Parathyroid adenoma (tissue), 2 donors: ENCODE measurements around the gene MAP3K1.

Experiments
- H2AFZ ChIP-seq: fragments of 300-600 bp; sonication (generic); one replicate; pipeline ENCODE4 v1.7.0; 2017; ENCODE audit warnings: antibody characterized with exemption, mild to moderate bottlenecking
- H3K27ac ChIP-seq: fragments of 300-600 bp; sonication (generic); one replicate; pipeline ENCODE4 v1.7.0; 2017
- H3K27me3 ChIP-seq: fragments of 300-600 bp; sonication (generic); one replicate; pipeline ENCODE4 v1.7.0; 2017; ENCODE audit warnings: low read length; ENCODE audit not compliant: control insufficient read depth, insufficient read depth
- H3K36me3 ChIP-seq: fragments of 300-600 bp; sonication (generic); one replicate; pipeline ENCODE4 v1.7.0; 2017; ENCODE audit warnings: low read length; ENCODE audit not compliant: control insufficient read depth, insufficient read depth
- H3K4me1 ChIP-seq: fragments of 300-600 bp; sonication (generic); one replicate; pipeline ENCODE4 v1.7.0; 2017; ENCODE audit warnings: control low read depth
- H3K4me2 ChIP-seq: fragments of 300-600 bp; sonication (generic); one replicate; pipeline ENCODE4 v1.7.0; 2017; ENCODE audit warnings: low read length
- H3K4me3 ChIP-seq: fragments of 300-600 bp; sonication (generic); one replicate; pipeline ENCODE4 v1.7.0; 2017; ENCODE audit warnings: low read depth, low read length
- H3K79me2 ChIP-seq: fragments of 300-600 bp; sonication (generic); one replicate; pipeline ENCODE4 v1.7.0; 2017; ENCODE audit warnings: control low read depth
- H3K9ac ChIP-seq: fragments of 300-600 bp; sonication (generic); one replicate; pipeline ENCODE4 v1.7.0; 2017; ENCODE audit warnings: mild to moderate bottlenecking
- H3K9me3 ChIP-seq: fragments of 300-600 bp; sonication (generic); one replicate; pipeline ENCODE4 v1.7.0; 2017; ENCODE audit warnings: low read length; ENCODE audit not compliant: control insufficient read depth
- TF ChIP-seq, protein P1 (sequence below): fragments of 300-600 bp; sonication (generic); IDR thresholded peaks from one replicate; pipeline ENCODE4 v1.7.0; 2017; ENCODE audit warnings: antibody characterized with exemption, mild to moderate bottlenecking
- donor health status: primary hyperparathyroidism.

The MAP3K1 gene

DNA sequence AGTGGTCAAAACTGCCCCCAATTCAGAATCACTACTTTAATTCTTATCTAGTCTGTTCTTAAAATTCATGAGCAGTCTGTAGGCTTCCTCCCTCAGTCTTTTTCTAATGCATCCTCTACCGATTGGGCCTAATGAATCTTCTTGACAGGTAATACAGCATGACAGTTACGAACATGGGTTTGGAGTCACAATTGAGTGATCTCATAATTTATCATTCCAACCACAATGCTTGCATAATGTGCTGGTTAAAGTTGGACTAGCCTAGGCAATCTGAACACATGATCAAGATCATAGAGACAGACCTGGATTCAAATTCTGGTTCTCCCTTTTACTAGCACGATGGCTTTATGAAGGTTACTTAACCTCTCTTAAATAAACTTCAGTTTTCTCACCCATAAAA is 61.0 kb downstream of the MAP3K1 start:
- no peak overlapping the region for H3K4me3 ChIP-seq
- no peak overlapping the region for H3K9ac ChIP-seq
- H2AFZ ChIP-seq: no peak overlapping the region
- H3K27ac ChIP-seq: no peak overlapping the region
- H3K27me3 ChIP-seq: no peaks in the 10 kb centered on the region
- no peaks in the 10 kb centered on the region for H3K79me2 ChIP-seq
- no peaks in the 10 kb centered on the region for H3K4me1 ChIP-seq
- no peaks in the 10 kb centered on the region for H3K36me3 ChIP-seq
- H3K9me3 ChIP-seq: no peaks in the 10 kb centered on the region
- no peak overlapping the region for H3K4me2 ChIP-seq
- TF ChIP-seq, protein P1, sequence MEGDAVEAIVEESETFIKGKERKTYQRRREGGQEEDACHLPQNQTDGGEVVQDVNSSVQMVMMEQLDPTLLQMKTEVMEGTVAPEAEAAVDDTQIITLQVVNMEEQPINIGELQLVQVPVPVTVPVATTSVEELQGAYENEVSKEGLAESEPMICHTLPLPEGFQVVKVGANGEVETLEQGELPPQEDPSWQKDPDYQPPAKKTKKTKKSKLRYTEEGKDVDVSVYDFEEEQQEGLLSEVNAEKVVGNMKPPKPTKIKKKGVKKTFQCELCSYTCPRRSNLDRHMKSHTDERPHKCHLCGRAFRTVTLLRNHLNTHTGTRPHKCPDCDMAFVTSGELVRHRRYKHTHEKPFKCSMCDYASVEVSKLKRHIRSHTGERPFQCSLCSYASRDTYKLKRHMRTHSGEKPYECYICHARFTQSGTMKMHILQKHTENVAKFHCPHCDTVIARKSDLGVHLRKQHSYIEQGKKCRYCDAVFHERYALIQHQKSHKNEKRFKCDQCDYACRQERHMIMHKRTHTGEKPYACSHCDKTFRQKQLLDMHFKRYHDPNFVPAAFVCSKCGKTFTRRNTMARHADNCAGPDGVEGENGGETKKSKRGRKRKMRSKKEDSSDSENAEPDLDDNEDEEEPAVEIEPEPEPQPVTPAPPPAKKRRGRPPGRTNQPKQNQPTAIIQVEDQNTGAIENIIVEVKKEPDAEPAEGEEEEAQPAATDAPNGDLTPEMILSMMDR: no peak

DNA sequence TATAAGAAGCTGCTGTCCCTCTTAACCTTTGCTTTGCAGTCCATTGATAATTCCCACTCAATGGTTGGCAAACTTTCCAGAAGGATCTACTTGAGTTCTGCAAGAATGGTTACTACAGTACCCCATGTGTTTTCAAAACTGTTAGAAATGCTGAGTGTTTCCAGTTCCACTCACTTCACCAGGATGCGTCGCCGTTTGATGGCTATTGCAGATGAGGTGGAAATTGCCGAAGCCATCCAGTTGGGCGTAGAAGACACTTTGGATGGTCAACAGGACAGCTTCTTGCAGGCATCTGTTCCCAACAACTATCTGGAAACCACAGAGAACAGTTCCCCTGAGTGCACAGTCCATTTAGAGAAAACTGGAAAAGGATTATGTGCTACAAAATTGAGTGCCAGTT is 66.2 kb downstream of the MAP3K1 start:
- H3K9me3 ChIP-seq: no peaks in the 10 kb centered on the region
- H3K4me1 ChIP-seq: no peaks in the 10 kb centered on the region
- H3K4me2 ChIP-seq: no peak overlapping the region
- no peak overlapping the region for H3K27ac ChIP-seq
- H3K9ac ChIP-seq: no peak overlapping the region
- no peaks in the 10 kb centered on the region for H3K79me2 ChIP-seq
- no peaks in the 10 kb centered on the region for H3K36me3 ChIP-seq
- H3K4me3 ChIP-seq: no peak overlapping the region
- H3K27me3 ChIP-seq: no peaks in the 10 kb centered on the region
- TF ChIP-seq, protein P1: no peak
- H2AFZ ChIP-seq: no peak overlapping the region

DNA sequence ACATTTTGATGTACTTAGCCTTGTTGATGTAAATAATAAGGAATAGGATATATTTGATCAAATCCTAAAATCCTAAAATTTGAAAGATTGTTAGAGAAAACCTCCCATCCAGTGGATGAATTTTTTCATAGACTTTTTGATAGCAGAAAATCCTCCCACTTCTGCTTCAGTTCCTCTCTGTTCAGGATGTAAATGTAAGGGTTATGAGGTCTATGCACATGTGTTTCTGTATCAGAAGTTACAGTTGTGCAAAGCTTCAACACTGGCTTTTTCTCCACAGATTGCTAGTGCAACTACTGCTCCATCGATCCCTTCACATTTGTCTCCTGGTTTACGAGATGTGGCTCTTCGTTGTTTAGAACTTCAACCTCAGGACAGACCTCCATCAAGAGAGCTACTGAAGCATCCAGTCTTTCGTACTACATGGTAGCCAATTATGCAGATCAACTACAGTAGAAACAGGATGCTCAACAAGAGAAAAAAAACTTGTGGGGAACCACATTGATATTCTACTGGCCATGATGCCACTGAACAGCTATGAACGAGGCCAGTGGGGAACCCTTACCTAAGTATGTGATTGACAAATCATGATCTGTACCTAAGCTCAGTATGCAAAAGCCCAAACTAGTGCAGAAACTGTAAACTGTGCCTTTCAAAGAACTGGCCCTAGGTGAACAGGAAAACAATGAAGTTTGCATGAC is 78.1 kb downstream of the MAP3K1 start:
- Histone ChIP-seq H2AFZ (no peak overlapping the region), H3K36me3 (no peaks in the 10 kb centered on the region), H3K4me3 (no peak overlapping the region), H3K4me1 (no peaks in the 10 kb centered on the region), H3K9ac (no peak overlapping the region), H3K9me3 (no peaks in the 10 kb centered on the region), H3K79me2 (no peaks in the 10 kb centered on the region), H3K27me3 (no peaks in the 10 kb centered on the region), H3K27ac (no peak overlapping the region), H3K4me2 (no peak overlapping the region)
- TF ChIP-seq, protein P1: no peak

DNA sequence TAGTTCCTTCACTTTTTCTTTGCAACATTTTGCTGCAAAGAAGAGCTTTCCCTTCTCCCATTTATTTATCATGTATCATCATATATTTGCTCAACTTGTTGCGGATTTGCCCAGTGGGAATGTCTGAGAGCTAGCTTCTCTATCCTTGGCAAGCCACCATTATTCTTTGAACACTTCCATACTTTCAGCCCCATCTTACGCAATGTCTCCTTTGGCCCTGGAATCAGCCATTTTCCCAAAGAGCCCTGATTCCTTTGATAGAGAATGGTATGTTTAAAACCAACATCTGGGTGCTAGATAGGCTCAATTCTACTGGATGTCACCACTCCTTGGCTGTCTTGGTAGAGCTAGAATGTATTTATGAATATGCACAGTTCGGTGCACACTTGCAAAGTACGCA is 81.4 kb downstream of the MAP3K1 start:
- Histone ChIP-seq H3K27ac (no peak overlapping the region), H3K9ac (no peak overlapping the region), H3K9me3 (no peaks in the 10 kb centered on the region), H2AFZ (no peak overlapping the region), H3K4me3 (no peak overlapping the region), H3K4me2 (no peak overlapping the region), H3K27me3 (no peaks in the 10 kb centered on the region), H3K79me2 (no peaks in the 10 kb centered on the region), H3K36me3 (no peaks in the 10 kb centered on the region), H3K4me1 (no peaks in the 10 kb centered on the region)
- TF ChIP-seq, protein P1: no peak

DNA sequence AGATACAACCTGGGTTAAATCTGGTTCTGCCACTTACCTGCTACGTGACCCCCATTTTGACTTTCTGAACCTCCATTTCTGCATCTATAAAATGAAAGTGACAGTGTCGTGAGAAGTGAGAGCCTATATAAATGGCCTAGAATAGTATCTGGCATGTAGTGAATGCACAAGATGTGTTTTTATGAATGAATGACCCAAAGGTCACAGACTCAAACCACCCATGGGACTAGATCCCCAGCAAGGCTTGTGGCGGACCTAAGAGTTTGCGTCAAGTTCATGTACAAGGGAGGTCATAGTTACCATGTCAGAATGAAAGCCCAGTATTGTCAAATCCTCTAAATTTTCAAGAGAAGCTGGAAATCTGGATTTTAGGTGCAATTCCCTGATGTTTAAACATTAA is 82.9 kb downstream of the MAP3K1 start:
- Histone ChIP-seq H3K79me2 (no peaks in the 10 kb centered on the region), H3K4me1 (no peaks in the 10 kb centered on the region), H3K27me3 (no peaks in the 10 kb centered on the region), H3K27ac (no peak overlapping the region), H3K36me3 (no peaks in the 10 kb centered on the region), H3K9me3 (no peaks in the 10 kb centered on the region), H3K4me3 (no peak overlapping the region), H3K9ac (no peak overlapping the region), H3K4me2 (no peak overlapping the region), H2AFZ (no peak overlapping the region)
- TF ChIP-seq, protein P1: no peak
